Tibial artery (tissue), 4 donors: Measurements from ENCODE around the gene CISD1.
"Not testable (repeated sequence)": the region's sequence is repeated elsewhere in the genome, so short reads cannot be mapped to it uniquely, and the experiment has no call there.

Source experiments
- DNase-seq, 2 donors: peaks; one replicate each; pipeline ENCODE4 v3.0.0-alpha.2; 2019
- H3K27ac ChIP-seq, 2 donors: fragments of 200-600 bp; sonication (generic) in 1 of 2; 1 replicate in 1 of 2; 2 replicates in 1 of 2; pipeline ENCODE4 v1.5.1; 2018 to 2019; ENCODE audit warnings: mild to moderate bottlenecking in 1 of 2
- H3K27me3 ChIP-seq, 2 donors: fragments of 200-600 bp; sonication (generic) in 1 of 2; one replicate each; pipeline versions ENCODE4 v1.5.1 to v1.6.0; 2016 to 2019
- H3K36me3 ChIP-seq, 3 donors: fragments of 200-600 bp; sonication (generic) in 2 of 3; one replicate each; pipeline ENCODE4 v1.5.1; 2016 to 2019; ENCODE audit warnings: mild to moderate bottlenecking in 2 of 3
- H3K4me1 ChIP-seq, 4 donors: fragments of 200-600 bp; sonication (generic) in 2 of 4; 1 replicate in 3 of 4; 2 replicates in 1 of 4; pipeline ENCODE4 v1.5.1; 2016 to 2019
- H3K4me3 ChIP-seq, 2 donors: fragments of 200-600 bp; sonication (generic) in 1 of 2; 1 replicate in 1 of 2; 2 replicates in 1 of 2; pipeline ENCODE4 v1.5.1; 2018 to 2019; ENCODE audit warnings: mild to moderate bottlenecking in 2 of 2
- H3K9me3 ChIP-seq, 3 donors: fragments of 200-600 bp; sonication (generic) in 1 of 3; one replicate each; pipeline ENCODE4 v1.5.1; 2016 to 2019
- intact Hi-C: fragments of 100-400 bp; cut with DNase I; formaldehyde crosslinking; loops from one replicate; pipeline ENCODE4 v1.15.0; 2023; ENCODE audit warnings: low total_unique reads
- TF ChIP-seq, protein P1 (sequence below), 2 experiments: fragments of 200-600 bp in 1 of 2; fragments of 450-650 bp in 1 of 2; IDR thresholded peaks; one replicate each; pipeline ENCODE4 v1.5.1; 2017 to 2019; ENCODE audit warnings: antibody characterized with exemption in 2 of 2, mild to moderate bottlenecking in 1 of 2, moderate library complexity in 1 of 2

The CISD1 gene

DNA sequence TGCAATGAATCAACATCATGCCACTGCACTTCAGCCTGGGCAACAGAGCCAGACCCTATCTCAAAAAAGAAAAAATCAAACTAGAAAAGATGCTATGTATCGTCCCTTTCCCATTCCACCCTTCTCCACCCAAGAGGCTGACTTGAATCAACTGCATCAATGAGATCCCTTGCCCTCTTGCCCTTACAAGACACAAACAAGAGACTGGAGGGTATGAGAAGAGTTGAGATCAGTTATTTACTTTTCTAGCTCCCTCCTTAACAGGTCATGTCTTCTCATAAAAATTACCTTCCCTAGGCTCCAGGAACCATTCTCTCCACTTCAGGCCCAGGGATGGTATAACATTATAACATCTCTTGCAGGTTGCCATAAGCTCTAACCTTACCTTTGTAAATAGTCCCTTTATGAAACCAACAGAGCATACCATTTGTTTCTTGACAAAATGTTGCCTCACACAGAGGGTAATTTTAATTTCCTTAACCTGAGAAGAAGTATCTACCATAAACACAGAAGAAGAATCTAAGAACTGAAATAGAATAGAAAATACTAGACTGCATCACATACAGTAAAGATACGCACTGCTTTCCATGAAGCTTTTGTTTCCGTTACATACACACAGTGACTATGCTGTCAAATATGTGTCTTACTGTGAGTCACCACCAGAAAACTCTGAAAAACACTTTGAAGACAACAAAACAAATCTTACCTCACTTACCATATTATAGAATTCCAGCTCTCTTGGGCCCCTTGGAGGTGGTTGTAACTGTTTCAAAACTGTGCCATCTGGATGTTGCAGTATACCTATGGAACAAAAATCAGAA, 31.7 kb upstream of the CISD1 start:
- intact Hi-C loops: no loop called here
- Histone ChIP-seq H3K27me3 (no peaks in the 10 kb centered on the region), H3K36me3 (peaks cover 21 to 23% (median 21%) of the 10 kb centered on the region in 3 donors), H3K9me3 (no peaks in the 10 kb centered on the region), H3K4me1 (no peaks in the 10 kb centered on the region), H3K4me3 (no peak overlapping the region), H3K27ac (no peak overlapping the region)
- no peak for DNase-seq
- TF ChIP-seq, protein P1, sequence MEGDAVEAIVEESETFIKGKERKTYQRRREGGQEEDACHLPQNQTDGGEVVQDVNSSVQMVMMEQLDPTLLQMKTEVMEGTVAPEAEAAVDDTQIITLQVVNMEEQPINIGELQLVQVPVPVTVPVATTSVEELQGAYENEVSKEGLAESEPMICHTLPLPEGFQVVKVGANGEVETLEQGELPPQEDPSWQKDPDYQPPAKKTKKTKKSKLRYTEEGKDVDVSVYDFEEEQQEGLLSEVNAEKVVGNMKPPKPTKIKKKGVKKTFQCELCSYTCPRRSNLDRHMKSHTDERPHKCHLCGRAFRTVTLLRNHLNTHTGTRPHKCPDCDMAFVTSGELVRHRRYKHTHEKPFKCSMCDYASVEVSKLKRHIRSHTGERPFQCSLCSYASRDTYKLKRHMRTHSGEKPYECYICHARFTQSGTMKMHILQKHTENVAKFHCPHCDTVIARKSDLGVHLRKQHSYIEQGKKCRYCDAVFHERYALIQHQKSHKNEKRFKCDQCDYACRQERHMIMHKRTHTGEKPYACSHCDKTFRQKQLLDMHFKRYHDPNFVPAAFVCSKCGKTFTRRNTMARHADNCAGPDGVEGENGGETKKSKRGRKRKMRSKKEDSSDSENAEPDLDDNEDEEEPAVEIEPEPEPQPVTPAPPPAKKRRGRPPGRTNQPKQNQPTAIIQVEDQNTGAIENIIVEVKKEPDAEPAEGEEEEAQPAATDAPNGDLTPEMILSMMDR (IDR thresholded peaks at IDR 0.05): no peak

DNA sequence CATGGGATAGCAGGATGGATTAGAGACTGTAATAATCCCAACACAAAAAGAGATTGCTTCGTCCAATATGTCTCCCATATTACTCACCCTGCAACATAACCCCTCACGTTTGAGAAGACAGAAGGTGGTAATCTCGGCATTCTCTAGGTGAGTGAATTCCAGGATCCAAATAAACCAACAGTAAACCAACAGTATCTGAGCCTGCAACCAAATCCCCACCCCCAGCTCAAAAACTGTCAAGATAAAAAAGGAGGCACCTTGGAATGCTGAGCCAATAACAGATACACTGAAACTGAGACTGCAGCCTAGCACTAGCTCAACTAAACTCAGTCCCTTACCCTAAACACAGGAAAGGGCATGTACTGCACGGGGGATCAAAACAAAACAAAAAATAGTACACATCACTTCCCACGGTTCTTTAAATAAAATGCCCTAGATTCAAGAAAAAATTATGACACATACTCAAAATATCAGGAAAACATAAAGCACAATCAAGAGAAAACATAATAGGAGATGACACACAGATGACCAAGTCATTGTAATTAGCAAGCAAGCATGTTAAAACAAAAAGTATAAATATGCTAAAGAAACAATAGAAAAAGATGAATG, 29.3 kb upstream of the CISD1 start:
- no peak for DNase-seq
- Histone ChIP-seq H3K9me3 (no peaks in the 10 kb centered on the region), H3K4me3 (no peak overlapping the region), H3K27ac (no peak overlapping the region), H3K4me1 (no peaks in the 10 kb centered on the region), H3K27me3 (no peaks in the 10 kb centered on the region), H3K36me3 (peaks cover 16 to 21% (median 18%) of the 10 kb centered on the region in 3 donors)
- intact Hi-C loops: no loop called here
- TF ChIP-seq, protein P1 (IDR thresholded peaks at IDR 0.05): no peak

DNA sequence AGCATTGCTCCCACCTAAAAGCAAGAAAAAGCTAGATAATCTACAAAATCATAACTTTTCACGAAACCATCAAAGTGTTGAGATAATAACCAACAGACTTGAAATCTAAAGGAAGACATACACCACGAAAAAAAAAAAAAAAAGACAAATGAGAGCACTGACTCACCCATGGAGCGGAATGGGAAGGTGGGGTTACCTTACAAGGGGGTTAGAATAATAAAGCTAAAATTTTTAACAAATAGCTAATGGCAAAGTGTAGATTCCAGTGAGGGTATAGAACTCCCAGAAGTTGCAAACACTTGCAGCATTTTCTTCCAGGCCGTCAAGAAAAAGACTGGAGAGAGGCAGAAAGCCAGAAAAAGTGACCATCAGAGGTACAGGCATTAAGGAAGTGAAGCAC, 28.4 kb upstream of the CISD1 start:
- Histone ChIP-seq H3K4me3 (no peak overlapping the region), H3K36me3 (peaks cover 9 to 16% (median 13%) of the 10 kb centered on the region in 3 donors), H3K27ac (no peak overlapping the region), H3K27me3 (no peaks in the 10 kb centered on the region), H3K9me3 (no peaks in the 10 kb centered on the region), H3K4me1 (no peaks in the 10 kb centered on the region)
- intact Hi-C loops: no loop called here
- DNase-seq: no peak
- TF ChIP-seq, protein P1 (IDR thresholded peaks at IDR 0.05): no peak

DNA sequence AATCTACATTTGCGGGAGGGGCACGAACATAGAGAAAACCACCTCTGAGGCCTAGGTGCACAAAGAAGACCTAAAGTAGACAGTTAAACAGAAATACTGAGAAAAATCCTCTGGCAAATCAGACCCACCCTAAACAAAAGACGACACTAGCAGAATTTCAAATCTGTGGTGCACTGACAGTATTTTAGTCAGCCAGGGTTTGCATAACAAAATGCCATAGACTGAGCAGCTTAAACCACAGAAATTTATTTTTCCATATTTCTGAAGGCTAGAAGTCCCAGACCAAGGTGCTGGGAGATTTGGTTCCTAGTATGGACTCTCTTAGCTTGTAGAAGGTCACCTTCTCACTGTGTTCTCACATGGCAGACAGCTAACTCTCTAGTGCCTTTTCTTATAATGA, 27.6 kb upstream of the CISD1 start:
- peaks cover 5 to 10% (median 7%) of the 10 kb centered on the region in 3 donors for H3K36me3 ChIP-seq
- H3K27ac ChIP-seq: no peak overlapping the region
- intact Hi-C loops: no loop called here
- no peak overlapping the region for H3K4me3 ChIP-seq
- H3K27me3 ChIP-seq: no peaks in the 10 kb centered on the region
- DNase-seq: no peak
- peaks cover 0 to 2% (median 0%) of the 10 kb centered on the region in 3 donors for H3K9me3 ChIP-seq
- TF ChIP-seq, protein P1 (IDR thresholded peaks at IDR 0.05): no peak
- no peaks in the 10 kb centered on the region for H3K4me1 ChIP-seq

DNA sequence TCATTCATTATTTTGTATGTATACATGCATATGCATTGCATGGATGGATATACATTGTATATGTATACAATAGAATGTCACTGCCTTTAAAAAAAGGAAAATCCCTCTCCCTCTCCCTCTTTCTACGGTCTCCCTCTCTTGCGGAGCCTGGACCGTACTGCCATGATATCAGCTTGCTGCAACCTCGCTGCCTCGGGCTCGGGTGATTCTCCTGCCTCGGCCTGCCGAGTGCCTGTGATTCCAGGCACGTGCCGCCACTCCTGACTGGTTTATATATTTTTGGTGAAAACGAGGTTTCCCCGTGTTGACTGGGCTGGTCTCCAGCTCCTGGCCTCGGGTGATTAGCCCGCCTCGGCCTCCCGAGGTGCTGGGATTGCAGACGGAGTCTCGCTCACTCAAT, 25.7 kb upstream of the CISD1 start:
- no peaks in the 10 kb centered on the region for H3K36me3 ChIP-seq
- TF ChIP-seq, protein P1 (IDR thresholded peaks at IDR 0.05): no peak
- no peaks in the 10 kb centered on the region for H3K27me3 ChIP-seq
- H3K27ac ChIP-seq: no peak overlapping the region
- H3K4me3 ChIP-seq: no peak overlapping the region
- intact Hi-C loops: no loop called here
- H3K9me3 ChIP-seq: peaks cover 0 to 5% (median 0%) of the 10 kb centered on the region in 3 donors
- no peak for DNase-seq
- H3K4me1 ChIP-seq: no peaks in the 10 kb centered on the region

DNA sequence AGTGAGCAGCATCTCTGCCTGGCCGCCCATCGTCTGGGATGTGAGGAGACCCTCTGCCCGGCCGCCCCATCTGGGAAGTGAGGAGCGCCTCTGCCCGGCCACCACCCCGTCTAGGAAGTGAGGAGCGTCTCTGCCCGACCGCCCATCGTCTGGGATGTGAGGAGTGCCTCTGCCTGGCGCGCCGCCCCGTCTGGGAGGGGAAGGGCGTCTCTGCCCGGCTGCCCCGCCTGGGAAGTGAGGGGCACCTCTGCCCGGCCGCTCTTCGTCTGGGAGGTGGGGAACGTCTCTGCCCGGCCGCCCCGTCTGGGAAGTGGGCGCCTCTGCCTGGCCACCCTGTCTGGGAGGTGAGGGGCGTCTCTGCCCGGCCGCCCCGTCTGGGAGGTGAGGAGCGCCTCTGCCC, 25.2 kb upstream of the CISD1 start:
- H3K4me1 ChIP-seq, H3K27me3 ChIP-seq, H3K9me3 ChIP-seq, DNase-seq, intact Hi-C loops, H3K36me3 ChIP-seq, H3K27ac ChIP-seq, H3K4me3 ChIP-seq: not testable (repeated sequence)

DNA sequence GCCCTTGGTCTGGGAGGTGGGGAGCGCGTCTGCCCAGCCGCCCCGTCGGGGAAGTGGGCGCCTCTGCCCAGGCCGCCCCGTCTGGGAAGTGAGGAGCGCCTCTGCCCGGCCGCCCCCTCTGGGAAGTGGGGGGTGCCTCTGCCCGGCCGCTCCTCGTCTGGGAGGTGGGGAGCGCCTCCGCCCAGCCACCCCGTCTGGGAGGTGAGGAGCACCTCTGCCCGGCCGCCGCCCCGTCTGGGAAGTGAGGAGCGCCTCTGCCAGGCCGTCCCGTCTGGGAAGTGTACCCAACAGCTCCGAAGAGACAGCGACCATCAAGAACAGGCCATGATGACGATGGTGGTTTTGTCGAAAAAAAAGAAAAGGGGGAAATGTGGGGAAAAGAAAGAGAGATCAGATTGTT, 24.7 kb upstream of the CISD1 start:
- intact Hi-C loops, H3K9me3 ChIP-seq, H3K4me3 ChIP-seq, H3K27ac ChIP-seq, H3K27me3 ChIP-seq, H3K4me1 ChIP-seq, DNase-seq, H3K36me3 ChIP-seq: not testable (repeated sequence)

DNA sequence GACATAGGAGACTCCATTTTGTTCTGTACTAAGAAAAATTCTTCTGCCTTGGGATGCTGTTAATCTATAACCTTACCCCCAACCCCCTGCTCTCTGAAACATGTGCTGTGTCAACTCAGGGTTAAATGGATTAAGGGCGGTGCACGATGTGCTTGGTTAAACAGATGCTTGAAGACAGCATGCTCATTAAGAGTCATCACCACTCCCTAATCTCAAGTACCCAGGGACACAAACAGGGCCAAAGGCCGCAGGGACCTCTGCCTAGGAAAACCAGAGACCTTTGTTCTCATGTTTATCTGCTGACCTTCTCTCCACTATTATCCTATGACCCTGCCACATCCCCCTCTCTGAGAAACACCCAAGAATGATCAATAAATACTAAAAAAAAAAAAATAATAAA, 24.3 kb upstream of the CISD1 start:
- H3K27me3 ChIP-seq, H3K9me3 ChIP-seq, H3K4me1 ChIP-seq, H3K36me3 ChIP-seq, DNase-seq, H3K4me3 ChIP-seq, H3K27ac ChIP-seq, intact Hi-C loops: not testable (repeated sequence)
